Gastrocnemius medialis (tissue), 4 donors: ENCODE data around the gene KCNJ10. TPM values are rescaled to one million over a fixed set of nuclear protein-coding genes. Genes with fewer than 3 reads are reported as not detected.

Experiments used
- ATAC-seq, 2 donors: fragments of 150-250 bp; one replicate each; pipeline ENCODE4 v1.9.1; 2016
- DNase-seq, 2 donors: peaks; one replicate each; pipeline ENCODE4 v3.0.0-alpha.2; 2019
- H3K27ac ChIP-seq, 4 donors: fragments of 200-600 bp; sonication (generic); 1 replicate in 1 of 4; 2 replicates in 3 of 4; pipeline ENCODE4 v1.5.1; 2016 to 2018; ENCODE audit warnings: mild to moderate bottlenecking in 2 of 4, moderate library complexity in 1 of 4
- H3K27me3 ChIP-seq, 3 donors: fragments of 200-600 bp; sonication (generic) in 2 of 3; 1 replicate in 1 of 3; 2 replicates in 2 of 3; pipeline versions ENCODE4 v1.5.1 to v1.6.0; 2016 to 2019; ENCODE audit warnings: mild to moderate bottlenecking in 1 of 3, moderate library complexity in 1 of 3
- H3K36me3 ChIP-seq, 2 donors: fragments of 200-600 bp; sonication (generic) in 1 of 2; one replicate each; pipeline ENCODE4 v1.5.1; 2017 to 2018
- H3K4me1 ChIP-seq, 2 donors: fragments of 200-600 bp; sonication (generic) in 1 of 2; one replicate each; pipeline ENCODE4 v1.5.1; 2016 to 2017; ENCODE audit warnings: mild to moderate bottlenecking in 2 of 2
- H3K4me3 ChIP-seq, 4 donors: fragments of 200-600 bp; sonication (generic) in 3 of 4; 1 replicate in 1 of 4; 2 replicates in 3 of 4; pipeline ENCODE4 v1.5.1; 2016 to 2019; ENCODE audit warnings: mild to moderate bottlenecking in 2 of 4
- H3K9me3 ChIP-seq, 3 donors: fragments of 200-600 bp; sonication (generic) in 2 of 3; 1 replicate in 1 of 3; 2 replicates in 2 of 3; pipeline ENCODE4 v1.5.1; 2016 to 2019
- POLR2A ChIP-seq, 2 donors: fragments of 450-650 bp; IDR thresholded peaks; one replicate each; pipeline ENCODE4 v1.6.1; 2017; ENCODE audit warnings: antibody characterized with exemption in 2 of 2, mild to moderate bottlenecking in 2 of 2, moderate library complexity in 2 of 2
- in situ Hi-C, 4 donors: fragments of 200-750 bp; cut with MboI; loops; one replicate each; pipeline versions ENCODE4 v1.15.0 to v1.8.0; 2017; ENCODE audit warnings: low sequenced_read_pairs in 4 of 4
- intact Hi-C: fragments of 100-400 bp; cut with DNase I; formaldehyde crosslinking; loops from one replicate; pipeline ENCODE4 v1.15.1; 2023; ENCODE audit warnings: low total_unique reads
- total RNA-seq, 4 donors: library from RNA; depleted of rRNA; stranded (reverse); fragments of >200 nt; gene quantifications; one replicate each; pipeline versions ENCODE4 v1.1.0 to v1.2.3, GENCODE V29; 2016
- TF ChIP-seq, protein P1 (sequence below), 5 experiments: fragments of 450-650 bp in 3 of 5; fragments of 200-600 bp in 2 of 5; sonication (generic) in 2 of 5; IDR thresholded peaks in 4 of 5; conservative IDR thresholded peaks in 1 of 5; 1 replicate in 4 of 5; 2 replicates in 1 of 5; pipeline ENCODE4 v1.5.1; 2016 to 2019; ENCODE audit warnings: antibody characterized with exemption in 5 of 5, mild to moderate bottlenecking in 3 of 5, moderate library complexity in 3 of 5

The KCNJ10 gene
- total RNA-seq, 4 donors from 2014 or later: not detected

DNA sequence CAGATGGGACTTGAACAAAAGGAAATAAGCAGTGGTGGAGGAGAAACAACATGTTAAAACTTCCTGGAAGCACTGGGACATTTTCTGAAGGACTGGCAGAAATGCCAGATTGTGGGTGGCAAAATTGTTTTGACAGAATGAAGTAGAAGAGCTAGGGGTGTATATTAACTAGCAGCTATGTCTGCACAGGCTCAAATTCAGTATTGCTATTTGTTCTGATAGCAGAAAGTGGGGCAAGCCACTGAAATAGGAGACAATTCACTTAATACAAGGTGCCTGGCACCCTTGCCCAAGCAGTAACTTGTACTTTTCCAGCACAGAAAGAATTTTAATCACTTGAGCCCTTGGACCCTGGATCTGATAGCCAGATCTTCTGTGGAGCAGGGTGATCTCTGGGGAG is 26.4 kb downstream of the KCNJ10 start:
- no peaks in the 10 kb centered on the region for H3K36me3 ChIP-seq
- ATAC-seq (no peak), DNase-seq (no peak)
- no peaks in the 10 kb centered on the region for H3K9me3 ChIP-seq
- no peak for TF ChIP-seq POLR2A (IDR thresholded peaks at IDR 0.05)
- TF ChIP-seq, protein P1, sequence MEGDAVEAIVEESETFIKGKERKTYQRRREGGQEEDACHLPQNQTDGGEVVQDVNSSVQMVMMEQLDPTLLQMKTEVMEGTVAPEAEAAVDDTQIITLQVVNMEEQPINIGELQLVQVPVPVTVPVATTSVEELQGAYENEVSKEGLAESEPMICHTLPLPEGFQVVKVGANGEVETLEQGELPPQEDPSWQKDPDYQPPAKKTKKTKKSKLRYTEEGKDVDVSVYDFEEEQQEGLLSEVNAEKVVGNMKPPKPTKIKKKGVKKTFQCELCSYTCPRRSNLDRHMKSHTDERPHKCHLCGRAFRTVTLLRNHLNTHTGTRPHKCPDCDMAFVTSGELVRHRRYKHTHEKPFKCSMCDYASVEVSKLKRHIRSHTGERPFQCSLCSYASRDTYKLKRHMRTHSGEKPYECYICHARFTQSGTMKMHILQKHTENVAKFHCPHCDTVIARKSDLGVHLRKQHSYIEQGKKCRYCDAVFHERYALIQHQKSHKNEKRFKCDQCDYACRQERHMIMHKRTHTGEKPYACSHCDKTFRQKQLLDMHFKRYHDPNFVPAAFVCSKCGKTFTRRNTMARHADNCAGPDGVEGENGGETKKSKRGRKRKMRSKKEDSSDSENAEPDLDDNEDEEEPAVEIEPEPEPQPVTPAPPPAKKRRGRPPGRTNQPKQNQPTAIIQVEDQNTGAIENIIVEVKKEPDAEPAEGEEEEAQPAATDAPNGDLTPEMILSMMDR (IDR thresholded peaks at IDR 0.05 in 4 of 5, conservative IDR thresholded peaks at IDR 0.05 in 1 of 5): no peak
- no peak overlapping the region for H3K4me3 ChIP-seq
- in situ Hi-C loops: no loop called here
- H3K27ac ChIP-seq: no peak overlapping the region
- intact Hi-C loops: no loop called here
- no peaks in the 10 kb centered on the region for H3K27me3 ChIP-seq
- H3K4me1 ChIP-seq: peaks cover 0 to 6% of the 10 kb centered on the region in 2 donors

DNA sequence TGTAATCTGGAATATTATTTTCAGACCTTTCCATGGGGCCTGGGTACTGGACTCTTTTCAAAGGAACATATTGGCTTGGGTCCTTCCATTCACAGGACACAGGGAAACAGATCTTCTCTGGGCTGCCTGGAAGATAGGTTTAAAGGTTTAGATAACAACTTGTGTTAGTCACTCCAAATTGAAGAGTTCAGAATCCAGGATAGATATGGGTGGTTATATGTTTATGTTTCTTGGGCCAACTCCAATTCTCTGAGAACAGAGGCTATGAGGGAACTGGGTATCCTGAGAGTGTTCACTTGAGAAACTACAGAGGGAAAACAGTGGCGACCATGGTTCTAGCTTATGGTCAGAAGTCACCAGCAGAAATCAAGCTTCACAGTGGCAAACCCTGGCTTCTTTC is 29.5 kb downstream of the KCNJ10 start:
- in situ Hi-C loops: no loop called here
- no peak overlapping the region for H3K4me3 ChIP-seq
- no peak for ATAC-seq
- H3K27me3 ChIP-seq: no peaks in the 10 kb centered on the region
- intact Hi-C loops: no loop called here
- H3K36me3 ChIP-seq: no peaks in the 10 kb centered on the region
- no peak overlapping the region for H3K27ac ChIP-seq
- no peak for TF ChIP-seq POLR2A (IDR thresholded peaks at IDR 0.05)
- TF ChIP-seq, protein P1 (IDR thresholded peaks at IDR 0.05 in 4 of 5, conservative IDR thresholded peaks at IDR 0.05 in 1 of 5): no peak
- H3K4me1 ChIP-seq: no peaks in the 10 kb centered on the region
- no peaks in the 10 kb centered on the region for H3K9me3 ChIP-seq
- DNase-seq: no peak

DNA sequence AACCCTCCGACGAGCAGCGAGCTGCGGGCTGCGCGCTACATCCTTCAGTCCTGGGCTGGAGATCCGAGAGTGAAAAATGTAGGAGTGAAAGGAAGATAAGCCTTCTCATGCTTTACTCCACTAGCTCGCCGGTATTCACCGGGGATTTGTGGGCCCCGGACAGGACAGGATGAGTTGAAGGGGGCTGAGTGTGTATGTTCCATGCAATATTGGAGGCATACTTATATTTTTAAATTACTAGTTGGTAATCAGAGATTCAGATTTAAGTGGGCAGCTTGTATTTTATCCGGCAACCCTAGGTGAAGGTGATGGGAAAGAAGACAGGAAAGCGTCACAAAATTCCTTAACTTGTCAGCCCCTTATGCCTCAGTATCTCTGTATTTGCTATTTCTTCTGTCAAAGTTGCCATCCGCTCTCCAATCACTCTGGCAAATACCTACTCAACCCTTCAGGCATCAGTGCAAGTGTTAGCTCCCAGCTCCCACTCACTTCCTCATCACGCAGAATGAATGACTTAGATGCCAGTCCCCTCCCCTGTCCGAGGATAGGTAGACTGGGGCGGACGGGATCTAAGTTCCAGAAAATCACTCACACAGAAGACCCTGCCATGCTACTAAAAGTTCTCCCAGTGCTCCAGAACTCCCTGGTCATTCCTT is 37.7 kb downstream of the KCNJ10 start:
- intact Hi-C loops (loop anchor here (1.0 to 10.0 kb wide), 5 partner anchors 14 to 1103 kb away; partner anchors contain the start of genes COPA, DEDD, DUSP23 and NCSTN), in situ Hi-C loops (loop anchor here in 3 of 4 donors (10.0 kb wide), 3 partner anchors 53 to 257 kb away; partner anchors contain the start of genes DUSP23 (in 1 of the 3) and KCNJ9 (in 1 of the 3))
- H3K27ac ChIP-seq: peak overlapping the region; percentile 74 to 88 (median 81)

DNA sequence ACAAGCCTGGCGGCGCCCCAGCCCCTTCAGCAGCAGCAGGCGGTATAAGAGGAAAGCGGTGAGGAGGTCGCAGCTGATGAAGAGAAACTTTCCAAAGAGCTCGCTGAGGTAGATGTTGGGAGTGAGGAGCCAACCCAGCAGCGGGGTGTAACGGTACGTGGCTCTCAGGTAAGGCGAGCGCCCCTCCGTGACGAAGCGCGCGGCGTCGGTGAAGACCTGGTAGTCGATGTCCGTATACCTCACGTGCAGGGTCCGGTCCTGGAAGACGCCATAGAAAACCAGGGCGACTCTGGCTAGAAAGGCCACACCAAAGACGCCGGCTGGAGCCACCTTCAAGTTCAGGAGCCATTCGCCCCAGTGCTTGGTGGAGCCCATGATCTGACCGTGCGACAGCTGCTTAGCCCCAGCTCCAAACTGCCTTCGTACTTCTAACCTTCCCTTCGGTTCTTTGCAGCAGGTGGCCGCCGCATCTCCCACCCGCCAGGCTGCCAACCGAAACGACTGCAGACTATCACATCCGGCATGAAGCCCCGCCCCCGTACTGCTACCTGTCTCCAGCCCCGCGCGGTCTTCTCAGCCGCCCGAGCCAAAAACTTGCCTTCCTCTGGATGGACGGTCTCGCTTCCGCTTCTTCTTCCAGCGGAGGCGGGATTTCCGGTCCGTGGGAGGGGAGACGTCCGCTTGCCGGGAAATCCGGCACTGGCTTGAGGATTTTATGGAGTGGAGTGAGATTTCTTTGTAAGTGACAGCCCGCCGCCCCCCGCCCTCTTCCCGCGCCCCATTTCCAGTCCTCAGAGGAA is 38.4 kb downstream of the KCNJ10 start, which contains the start of gene PIGM:
Gene PIGM, minus strand, starts transcription at position 626 of the 800 bp plus-strand sequence. Its CDS starts 251 bp downstream, at position 375.
- DNase-seq: peak; percentile 90 to 94
- intact Hi-C loops (loop anchor here (1.0 to 10.0 kb wide), 5 partner anchors 15 to 1103 kb away; partner anchors contain the start of genes COPA, DEDD, DUSP23 and NCSTN), in situ Hi-C loops (loop anchor here in 3 of 4 donors (10.0 kb wide), 3 partner anchors 53 to 257 kb away; partner anchors contain the start of genes DUSP23 (in 1 of the 3) and KCNJ9 (in 1 of the 3))
- H3K27ac ChIP-seq: peak within 1 kb of the TSS; percentile 74 to 88 (median 81)
- H3K27me3 ChIP-seq: no peaks in the 10 kb centered on the region
- H3K36me3 ChIP-seq: no peaks in the 10 kb centered on the region
- H3K4me3 ChIP-seq: peak within 1 kb of the TSS; percentile 80 to 94 (median 88)
- H3K9me3 ChIP-seq: no peaks in the 10 kb centered on the region
- peaks cover 18 to 23% of the 10 kb centered on the region in 2 donors for H3K4me1 ChIP-seq
- ATAC-seq: peak; percentile 97
- TF ChIP-seq, protein P1 (IDR thresholded peaks at IDR 0.05 in 4 of 5, conservative IDR thresholded peaks at IDR 0.05 in 1 of 5): no peak
- peak in 1 of 2 donors; percentile 57 for TF ChIP-seq POLR2A (IDR thresholded peaks at IDR 0.05)

More for the DNA sequence above, 37.7 kb downstream of the KCNJ10 start:
- no peaks in the 10 kb centered on the region for H3K36me3 ChIP-seq
- peaks cover 18 to 23% of the 10 kb centered on the region in 2 donors for H3K4me1 ChIP-seq
- no peak for DNase-seq
- TF ChIP-seq POLR2A (IDR thresholded peaks at IDR 0.05): no peak
- TF ChIP-seq, protein P1 (IDR thresholded peaks at IDR 0.05 in 4 of 5, conservative IDR thresholded peaks at IDR 0.05 in 1 of 5): no peak
- peak overlapping the region; percentile 80 to 94 (median 88) for H3K4me3 ChIP-seq
- H3K9me3 ChIP-seq: no peaks in the 10 kb centered on the region
- no peaks in the 10 kb centered on the region for H3K27me3 ChIP-seq
- ATAC-seq: peak; percentile 45 to 53
